HG03280 (cell line): ENCODE measurements around the gene MBNL1.
A peak's percentile ranks its signal among the peaks of the same experiment; 100 is the strongest.

Source experiments
- ATAC-seq: cut with Tn5 transposase; IDR thresholded peaks from one replicate; pipeline ENCODE4 v1.9.1; 2021; ENCODE audit warnings: mild to moderate bottlenecking, moderate library complexity; ENCODE audit not compliant: unreplicated experiment

Gene MBNL1

GRCh38 chr3:152252755-152253154 is 16.0 kb upstream of the MBNL1 start:
- no peak for ATAC-seq

GRCh38 chr3:152253514-152253913 is 15.2 kb upstream of the MBNL1 start:
- ATAC-seq, result no peak

GRCh38 chr3:152254041-152254440 is 14.7 kb upstream of the MBNL1 start:
- ATAC-seq, result no peak

GRCh38 chr3:152255290-152255689 is 13.4 kb upstream of the MBNL1 start:
- no peak for ATAC-seq

GRCh38 chr3:152256851-152257562 is 11.7 kb upstream of the MBNL1 start:
- ATAC-seq, result no peak

- ATAC-seq, result peak; percentile 37
Measured at GRCh38 chr3:152257563-152258035, 11.1 kb upstream of the MBNL1 start.

GRCh38 chr3:152258448-152259393 is 10.0 kb upstream of the MBNL1 start:
- peak; percentile 71 for ATAC-seq

- ATAC-seq, result no peak
Measured at GRCh38 chr3:152259468-152259867, 9.3 kb upstream of the MBNL1 start.

- ATAC-seq, result no peak
Measured at GRCh38 chr3:152260026-152260425, 8.7 kb upstream of the MBNL1 start.

- no peak for ATAC-seq
Measured at GRCh38 chr3:152260529-152260928, 8.2 kb upstream of the MBNL1 start.

GRCh38 chr3:152261329-152261728 is 7.4 kb upstream of the MBNL1 start:
- ATAC-seq, result no peak

GRCh38 chr3:152263711-152264110 is 5.0 kb upstream of the MBNL1 start:
- no peak for ATAC-seq

GRCh38 chr3:152264378-152264777 is 4.4 kb upstream of the MBNL1 start:
- no peak for ATAC-seq

- ATAC-seq, result no peak
Measured at GRCh38 chr3:152266221-152266995, 2.3 kb upstream of the MBNL1 start.

- ATAC-seq, result no peak
Measured at GRCh38 chr3:152267831-152268554, 736 bp upstream of the MBNL1 start.

- ATAC-seq, result peak; percentile 62
Measured at GRCh38 chr3:152269056-152269830, 514 bp downstream of the MBNL1 start.

- ATAC-seq, result no peak
Measured at GRCh38 chr3:152269831-152270734, 1.4 kb downstream of the MBNL1 start.

GRCh38 chr3:152270937-152271336 is 2.2 kb downstream of the MBNL1 start:
- ATAC-seq, result no peak
